Measurements from ENCODE around the gene PPP1R16B.
"Not testable (repeated sequence)": the region's sequence is repeated elsewhere in the genome, so short reads cannot be mapped to it uniquely, and the experiment has no call there.

Gene PPP1R16B

DNA sequence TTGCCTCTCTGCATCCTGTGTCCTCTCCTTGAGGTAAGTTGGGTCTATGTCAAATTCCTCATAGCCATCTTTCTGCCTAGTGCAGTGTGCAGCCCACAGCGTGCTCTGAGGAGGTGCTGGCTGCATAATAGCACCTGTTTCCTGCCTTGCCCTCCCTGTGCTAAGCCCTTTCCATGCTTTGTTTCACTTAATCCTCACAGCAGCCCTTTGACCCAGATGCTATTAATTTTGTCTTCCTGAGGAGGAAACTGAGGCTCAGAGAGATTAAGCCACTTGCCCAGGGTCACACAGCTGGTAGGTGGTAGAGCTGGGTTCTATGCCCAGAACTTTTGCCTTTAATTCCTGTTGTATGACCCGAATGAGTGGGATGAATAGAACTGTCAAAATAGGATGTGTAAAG, 134.2 kb downstream of the PPP1R16B start:
- no peak for DNase-seq

DNA sequence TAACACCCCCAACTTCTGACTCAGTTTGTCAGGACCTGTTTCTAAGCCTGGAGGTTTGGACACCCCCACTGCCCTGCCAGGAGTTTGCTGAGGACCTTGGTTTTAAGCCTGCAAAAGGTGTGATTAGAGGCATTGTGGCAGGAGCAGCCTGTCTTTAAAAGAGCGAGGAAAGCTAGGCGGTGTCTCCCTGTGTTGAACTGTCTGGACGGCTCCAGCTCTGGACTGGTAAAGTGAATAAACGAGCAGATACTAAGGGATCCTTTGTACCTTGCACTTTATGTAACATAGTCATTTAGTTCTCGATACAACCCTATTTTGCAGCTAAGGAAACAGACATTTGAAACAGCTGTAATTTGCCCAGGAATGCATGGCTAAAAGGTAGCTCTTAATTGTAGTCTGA, 135.1 kb downstream of the PPP1R16B start:
- DNase-seq, result no peak

DNA sequence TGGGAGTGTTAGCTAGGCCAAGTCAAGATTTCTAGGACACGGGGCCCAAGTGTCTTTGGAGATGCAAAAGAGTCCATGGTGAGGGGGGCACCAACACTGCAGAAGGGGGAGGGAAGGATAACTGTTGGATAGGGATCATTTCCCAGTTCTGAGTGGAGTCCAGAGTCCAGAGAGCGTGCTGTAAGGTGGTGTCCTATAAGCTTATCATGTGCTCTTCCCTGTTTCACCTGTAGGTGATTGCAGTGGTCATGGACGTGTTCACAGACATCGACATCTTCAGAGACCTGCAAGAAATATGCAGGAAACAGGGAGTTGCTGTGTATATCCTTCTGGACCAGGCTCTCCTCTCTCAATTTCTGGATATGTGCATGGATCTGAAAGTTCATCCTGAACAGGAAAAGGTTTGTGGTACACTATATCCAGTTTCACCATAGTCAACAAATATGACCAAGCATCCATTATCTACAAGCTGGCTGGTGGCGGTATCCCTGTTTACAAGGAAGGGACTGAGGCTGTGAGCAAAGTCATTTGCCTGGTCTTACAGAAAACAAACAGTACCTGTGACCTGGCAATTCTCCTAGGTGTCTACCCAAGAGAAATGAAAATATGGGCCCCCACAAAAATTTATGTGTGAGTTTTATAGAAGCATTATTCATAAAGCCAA, 136.4 kb downstream of the PPP1R16B start:
- DNase-seq, result no peak

DNA sequence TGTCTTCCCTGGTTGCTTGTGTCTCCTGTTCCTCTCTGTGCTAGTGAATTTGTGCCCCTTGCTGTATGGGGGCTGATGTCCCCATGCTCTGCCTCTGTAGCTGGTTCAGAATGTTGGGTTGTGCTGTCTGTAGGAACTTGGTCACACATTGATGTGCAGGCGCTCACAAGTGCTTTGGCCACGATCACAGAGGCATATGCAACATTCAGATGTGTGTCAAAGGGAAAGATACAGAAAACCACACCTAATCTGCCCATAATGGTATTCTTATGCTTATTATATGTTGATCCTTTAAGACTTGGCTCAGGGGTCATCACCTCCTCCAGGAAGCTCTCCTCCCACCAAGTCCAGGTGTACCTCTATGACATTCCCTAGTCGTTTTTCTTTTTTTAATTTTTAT, 139.5 kb downstream of the PPP1R16B start:
- no peak for DNase-seq

DNA sequence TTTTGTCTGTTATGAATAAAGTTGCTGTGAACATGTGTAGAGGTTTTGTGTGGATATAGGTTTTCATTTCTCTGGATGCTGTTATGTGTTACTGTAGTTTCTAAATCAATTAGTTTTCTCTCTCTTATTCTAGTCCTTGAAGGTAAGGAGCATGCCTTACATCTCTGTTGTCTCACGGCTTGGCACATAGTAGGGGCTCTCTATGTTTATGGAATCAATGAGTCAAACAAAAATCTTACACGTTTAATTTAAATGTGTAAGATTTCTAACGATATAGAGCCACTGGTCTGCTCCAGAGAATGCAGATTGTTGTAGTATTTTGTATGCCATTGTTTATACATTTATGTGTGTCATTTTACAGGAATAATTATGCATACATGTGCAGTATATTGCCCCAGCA, 141.3 kb downstream of the PPP1R16B start:
- no peak for DNase-seq

DNA sequence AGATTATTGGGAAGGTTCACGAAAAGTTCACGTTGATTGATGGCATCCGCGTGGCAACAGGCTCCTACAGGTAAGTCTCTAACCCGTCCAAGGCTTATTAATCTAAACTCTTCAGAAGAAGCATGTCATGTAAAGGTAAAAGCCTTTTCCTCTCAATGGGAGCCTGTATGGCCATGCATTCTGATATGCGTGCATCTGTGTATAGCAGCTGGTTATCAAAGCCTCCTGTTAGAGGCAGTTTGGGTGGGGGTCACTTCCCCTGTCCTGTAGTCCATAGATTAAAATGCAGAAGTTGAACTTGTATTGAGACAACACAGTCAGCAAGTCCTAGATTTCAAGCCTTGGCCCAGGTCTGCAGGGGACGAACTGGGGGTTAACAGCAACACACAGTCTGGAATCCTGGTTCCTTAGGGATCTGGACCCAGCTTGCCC, 142.4 kb downstream of the PPP1R16B start:
- DNase-seq, result no peak

DNA sequence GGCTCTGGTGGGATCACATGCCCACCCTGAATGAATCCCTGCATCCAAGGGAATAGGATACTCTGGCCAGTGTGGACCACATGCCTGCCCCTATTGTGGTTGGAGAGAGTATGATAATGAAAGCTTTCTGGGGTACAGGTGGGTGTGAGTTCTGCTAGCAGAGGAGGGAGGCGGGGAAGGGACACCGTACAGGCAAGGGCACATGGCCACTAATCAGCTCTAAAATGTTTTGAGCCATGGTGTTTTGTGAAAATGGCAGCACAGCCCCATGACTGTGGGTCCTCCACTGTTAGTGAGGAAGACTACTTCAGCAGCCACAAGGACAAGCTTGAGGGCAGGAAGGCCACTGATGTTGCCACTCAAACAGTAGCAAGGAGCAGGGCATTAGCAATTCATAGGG, 144.8 kb downstream of the PPP1R16B start:
- no peak for DNase-seq

DNA sequence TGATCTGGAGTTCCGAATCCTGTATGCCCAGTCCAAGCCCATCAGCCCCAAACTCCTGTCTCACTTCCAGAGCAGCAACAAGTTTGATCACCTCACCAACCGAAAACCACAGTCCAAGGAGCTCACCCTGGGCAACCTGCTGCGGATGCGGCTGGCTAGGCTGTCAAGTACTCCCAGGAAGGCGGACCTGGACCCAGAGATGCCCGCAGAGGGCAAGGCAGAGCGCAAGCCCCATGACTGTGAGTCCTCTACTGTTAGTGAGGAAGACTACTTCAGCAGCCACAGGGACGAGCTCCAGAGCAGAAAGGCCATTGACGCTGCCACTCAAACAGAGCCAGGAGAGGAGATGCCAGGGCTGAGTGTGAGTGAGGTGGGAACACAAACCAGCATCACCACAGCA, 146.1 kb downstream of the PPP1R16B start:
- no peak for DNase-seq

DNA sequence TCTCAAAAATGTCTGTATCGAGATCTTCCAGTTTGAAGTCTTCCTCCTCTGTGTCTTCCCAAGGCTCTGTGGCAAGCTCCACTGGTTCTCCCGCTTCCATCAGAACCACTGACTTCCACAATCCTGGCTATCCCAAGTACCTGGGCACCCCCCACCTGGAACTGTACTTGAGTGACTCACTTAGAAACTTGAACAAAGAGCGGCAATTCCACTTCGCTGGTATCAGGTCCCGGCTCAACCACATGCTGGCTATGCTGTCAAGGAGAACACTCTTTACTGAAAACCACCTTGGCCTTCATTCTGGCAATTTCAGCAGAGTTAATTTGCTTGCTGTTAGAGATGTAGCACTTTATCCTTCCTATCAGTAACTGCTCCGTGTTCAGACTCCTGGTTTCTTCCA, 146.7 kb downstream of the PPP1R16B start:
- no peak for DNase-seq

DNA sequence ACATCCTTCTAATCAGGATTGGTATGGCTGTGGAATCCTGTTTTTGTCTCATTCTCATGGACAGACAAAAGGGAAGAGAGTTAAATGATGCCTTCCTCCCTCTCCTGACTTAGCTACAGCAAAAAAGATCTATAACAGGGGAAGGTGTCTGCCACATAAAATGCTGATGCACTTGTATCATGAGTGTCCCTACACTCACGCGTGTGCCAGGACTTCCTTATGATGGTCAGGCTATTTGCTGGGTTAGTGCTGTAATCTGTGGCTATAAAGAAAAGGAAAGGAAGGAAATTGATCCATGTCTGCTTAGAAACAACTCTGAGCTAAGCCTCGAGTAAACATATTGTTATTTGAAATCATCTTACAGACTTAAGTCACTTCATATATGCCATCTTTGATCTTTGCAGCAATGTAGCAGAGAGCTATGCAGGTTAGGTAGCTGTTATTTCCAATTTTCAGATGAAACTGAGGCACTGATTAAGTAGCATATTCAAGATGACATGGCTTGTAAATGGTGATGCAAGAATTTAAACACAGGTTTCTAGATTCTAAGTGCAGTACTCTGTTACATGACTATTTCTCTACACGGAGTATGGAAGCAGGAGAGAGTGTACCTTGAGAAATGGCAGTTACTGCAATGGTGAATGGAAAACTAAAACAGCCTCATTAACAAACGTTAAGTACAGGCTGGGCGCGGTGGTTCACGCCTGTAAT, 148.3 kb downstream of the PPP1R16B start:
- no peak for DNase-seq

DNA sequence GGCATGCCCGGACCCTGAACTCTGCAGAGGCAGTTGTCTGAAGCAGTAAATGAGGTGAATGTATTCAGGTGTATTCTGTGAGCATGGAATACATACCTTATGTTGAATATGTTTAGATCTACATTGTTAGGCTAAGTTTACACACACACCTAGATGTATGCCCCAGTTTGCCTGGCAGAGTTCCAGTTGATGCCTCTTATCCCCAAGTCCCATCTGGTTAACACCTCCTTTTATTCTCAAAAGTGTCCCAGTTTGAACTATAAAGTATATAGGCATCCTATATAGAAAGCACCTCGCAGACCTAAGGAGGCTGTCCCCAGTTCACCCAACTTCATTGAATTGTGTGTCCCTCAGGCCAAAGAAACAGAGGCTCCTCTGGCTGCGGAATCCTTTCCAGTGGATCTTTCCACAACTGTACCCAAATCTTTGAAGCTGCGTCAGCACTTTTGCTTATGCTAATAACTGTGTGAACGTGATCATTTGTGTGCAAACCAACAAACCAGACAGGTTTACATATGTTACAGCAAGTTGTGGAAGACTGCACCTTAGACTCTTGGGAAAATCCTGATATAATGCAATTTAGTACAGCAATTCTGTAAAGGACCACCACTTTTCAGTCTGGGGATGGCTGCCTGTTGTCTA, 151.9 kb downstream of the PPP1R16B start:
- peak; percentile 48 for DNase-seq

DNA sequence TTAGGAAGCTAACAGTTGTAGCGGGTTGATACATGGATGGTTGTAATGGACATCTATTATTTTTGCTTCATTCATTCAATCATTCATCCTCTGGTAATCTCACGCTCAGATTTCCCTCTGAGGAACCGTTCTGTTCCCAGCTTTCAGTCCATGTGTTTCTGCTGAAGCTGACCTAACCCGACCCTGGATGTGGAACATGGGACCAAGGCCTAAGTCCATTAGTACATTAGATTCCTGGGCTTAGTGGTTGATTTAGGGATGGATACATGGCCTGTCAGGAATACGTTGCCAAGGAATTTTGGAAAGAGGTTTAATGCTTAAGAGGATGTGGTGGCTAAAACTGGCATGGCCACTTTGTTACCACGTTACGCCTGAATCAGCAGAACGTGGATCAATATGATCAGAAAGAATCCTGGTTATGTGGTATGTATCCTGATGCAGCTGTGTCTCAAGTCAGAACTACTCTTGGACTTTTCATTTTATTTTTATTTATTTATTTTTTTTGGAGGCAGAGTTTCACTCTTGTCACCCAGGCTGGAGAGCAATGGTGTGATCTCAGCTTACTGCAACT, 152.5 kb downstream of the PPP1R16B start:
- DNase-seq, result no peak

DNA sequence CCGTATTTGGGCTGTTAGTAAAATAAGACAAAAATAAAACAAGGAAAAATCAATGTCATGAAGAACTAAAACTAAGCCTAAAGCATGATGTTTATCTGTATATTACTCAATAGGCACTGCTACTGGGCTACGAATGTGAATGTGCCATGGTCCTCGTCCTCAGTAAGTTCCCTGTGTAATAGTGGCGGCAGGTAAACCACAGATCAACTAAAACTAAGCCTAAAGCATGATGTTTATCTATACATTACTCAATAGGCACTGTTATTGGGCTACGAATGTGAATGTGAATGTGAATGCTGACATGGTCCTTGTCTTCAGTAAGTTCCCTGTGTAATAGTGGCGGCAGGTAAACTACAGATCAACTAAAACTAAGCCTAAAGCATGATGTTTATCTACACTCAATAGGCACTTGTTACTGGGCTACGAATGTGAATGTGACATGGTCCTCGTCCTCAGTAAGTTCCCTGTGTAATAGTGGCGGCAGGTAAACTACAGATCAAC, 154.7 kb downstream of the PPP1R16B start:
- DNase-seq, result not testable (repeated sequence)

DNA sequence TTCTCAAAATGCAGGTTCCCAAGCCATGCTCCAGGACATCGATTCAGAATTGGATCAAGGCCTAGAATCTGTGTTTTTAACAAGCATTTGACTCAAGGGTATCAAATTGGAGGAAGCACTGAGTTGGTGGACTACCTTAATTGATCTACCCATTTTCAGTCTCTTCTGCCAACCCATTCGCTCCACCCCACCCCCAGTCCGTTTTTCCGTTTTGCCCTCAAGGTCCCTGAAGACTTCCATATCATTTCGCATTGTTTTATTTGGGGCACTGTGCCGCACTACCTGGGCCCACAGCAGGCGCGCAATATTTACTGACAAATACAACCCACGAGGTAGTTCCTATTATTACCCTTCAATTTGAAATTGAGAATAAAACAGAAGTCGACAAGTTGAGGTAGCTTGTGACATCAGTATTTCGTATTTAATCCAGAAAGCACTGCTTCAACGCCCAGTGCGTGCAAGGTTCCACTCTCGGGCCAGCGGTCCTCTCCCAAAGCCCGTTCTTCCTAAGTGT, 156.1 kb downstream of the PPP1R16B start:
- DNase-seq, result no peak

DNA sequence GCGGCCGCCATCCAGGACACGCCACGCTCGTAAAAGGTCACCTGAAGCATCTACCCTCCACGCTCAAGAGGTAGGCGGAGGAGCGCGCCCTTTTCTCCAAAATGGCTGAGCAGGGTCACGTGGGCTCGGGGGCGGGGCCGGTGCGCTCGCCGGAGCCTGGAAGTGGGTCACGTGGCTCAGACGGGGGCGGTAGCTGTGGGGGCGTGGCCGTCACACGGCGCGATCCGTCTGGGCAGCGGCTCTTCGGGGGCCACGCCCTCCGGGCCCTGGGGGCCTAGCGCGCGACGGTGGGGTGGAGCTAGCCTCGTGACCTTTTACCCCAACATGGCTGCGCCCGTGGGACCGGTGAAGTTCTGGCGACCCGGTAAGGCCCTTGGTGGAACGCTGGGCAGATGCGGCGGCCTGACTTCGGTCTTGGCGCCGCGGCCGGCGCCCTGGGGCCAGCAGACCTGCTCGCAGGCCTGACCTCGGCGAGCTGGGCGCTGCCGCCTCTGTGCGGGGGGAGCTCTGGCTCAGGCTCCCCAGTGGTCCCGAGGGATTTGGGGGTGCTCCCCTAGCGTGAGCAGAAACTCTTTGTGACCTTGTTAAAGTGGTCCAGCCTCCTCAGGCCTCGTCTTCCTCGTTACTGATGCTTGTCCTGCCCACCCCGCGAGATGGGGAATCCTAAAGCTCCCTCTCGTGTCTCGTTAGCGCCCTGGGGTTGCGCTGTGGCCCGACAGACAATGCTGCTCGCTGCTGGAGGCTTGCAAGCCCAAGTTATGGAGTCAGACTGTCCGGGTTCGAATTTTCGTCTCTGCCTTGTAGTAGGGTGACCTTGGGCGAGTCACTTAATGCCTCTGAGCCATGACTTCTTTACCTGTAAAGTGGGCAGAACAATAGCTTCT, 156.8 kb downstream of the PPP1R16B start, which contains the start of gene DHX35:
DHX35 (plus strand) TSS at position 301 of the 884 bp plus-strand sequence; CDS start at position 325, 24 bp downstream.
- peak; percentile 98 for DNase-seq

DNA sequence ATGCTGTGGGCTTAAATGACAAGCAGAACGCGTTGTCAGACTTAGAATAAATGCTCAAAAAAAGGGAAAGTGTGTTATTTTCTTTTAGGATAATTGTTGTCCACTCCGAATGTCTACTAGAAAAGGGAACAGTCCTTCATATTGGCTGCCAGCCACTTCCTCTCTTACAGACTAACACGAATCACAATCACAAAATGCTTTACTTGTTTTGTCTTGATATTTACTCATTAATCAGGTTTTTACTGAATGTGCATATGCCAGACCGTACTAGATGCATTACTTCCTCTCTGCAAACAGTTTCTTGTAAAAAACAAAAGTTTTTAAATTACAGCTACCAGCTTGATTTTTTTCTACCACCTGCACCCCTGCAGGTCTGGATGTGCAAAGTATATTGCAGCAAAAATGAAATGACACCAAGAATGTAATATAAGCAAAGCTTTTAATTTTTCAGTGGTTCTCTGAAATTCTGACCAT, 157.5 kb downstream of the PPP1R16B start:
- DNase-seq, result no peak

DNA sequence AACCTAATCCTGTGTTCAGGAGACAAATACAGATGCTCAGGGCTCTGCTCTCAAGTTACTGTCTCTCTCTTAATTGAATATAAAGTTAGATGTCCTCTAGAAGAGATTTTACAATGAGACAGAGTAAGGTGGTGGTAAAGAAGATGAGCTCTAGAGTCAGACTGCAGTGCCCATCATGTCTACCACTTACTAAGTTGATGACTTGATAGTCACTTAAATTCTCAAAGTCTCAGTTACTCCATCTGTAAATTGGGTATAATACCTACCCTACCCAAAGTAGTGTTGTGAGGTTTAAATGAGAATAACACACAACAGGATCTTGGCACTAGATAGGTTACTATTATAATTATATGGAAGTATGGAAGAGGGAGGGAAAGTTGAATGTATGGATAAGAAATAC, 158.2 kb downstream of the PPP1R16B start:
- no peak for DNase-seq

DNA sequence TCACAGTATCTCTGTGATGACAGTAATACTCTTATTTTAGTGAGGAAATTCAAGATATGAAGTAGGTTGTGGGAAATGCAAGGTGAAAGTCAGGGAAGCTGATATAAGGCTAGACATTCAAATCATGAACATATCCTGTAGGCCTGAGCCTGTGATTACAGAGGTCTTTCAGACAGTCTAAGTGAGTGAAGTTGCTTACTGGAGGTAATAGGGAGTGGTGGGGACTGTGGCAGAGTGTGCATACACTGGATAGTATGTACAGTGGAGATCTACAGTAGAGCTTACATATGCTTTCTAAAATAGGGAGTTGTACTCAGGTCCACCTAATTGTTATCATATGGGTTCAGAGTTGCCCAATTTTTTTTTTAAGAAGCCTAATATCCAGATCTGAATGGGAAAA, 159.8 kb downstream of the PPP1R16B start:
- no peak for DNase-seq

DNA sequence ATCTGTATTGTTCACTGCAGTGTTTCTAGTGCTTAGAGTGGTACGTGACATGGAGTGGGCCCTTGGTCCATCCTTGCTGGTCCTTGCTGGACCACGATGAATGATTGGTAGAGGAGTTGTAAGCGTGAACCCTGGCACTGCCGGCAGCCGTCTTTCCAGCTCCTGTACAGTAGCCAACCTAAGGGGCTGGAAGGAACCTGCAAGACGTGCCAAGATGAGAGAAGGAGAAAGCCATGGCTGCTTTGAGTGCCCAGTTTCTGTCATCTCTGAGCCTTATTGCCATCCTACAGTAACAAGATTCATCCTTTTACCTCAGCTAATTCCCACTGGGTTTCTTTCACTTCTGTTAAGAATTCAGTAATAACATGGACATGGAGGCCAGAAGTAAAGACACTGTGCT, 162.6 kb downstream of the PPP1R16B start:
- DNase-seq, result no peak

DNA sequence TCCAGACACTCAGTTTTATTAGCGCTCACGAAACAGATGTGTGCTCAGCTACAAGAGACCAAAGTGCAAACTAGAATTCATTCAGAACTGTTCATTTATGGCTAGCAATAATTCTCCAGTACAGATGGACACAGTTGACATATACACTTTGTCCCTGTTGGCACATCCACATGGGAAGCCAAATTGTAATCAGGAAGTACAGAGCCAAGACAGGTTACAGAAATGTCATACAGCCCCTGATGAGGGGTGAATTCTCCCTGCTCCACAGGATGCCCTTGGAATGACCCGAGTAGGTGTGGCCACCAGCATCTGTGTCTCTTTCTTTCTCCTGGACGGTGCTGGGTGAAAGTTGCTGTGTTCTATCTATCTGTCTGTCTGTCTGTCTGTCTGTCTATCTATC, 164.2 kb downstream of the PPP1R16B start:
- no peak for DNase-seq

DNA sequence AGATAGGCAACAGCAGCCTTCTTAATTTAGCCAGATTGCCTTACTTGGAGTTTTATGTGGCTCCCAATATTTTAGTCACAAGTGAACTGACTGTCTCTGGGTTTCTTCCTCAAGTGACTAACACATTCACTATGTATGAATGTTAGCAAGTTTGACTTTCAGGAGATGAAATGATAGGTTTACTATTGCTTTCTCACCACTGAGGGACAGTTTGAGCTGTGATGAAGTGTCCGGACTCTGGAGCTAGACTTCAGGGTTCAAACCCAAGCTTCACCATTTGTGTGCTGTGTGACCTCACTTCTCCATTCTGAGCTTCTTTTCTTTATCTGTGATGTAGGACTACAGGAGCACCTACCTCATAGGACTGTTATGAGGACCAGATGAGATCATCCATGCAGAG, 164.8 kb downstream of the PPP1R16B start:
- no peak for DNase-seq
